Measurements from ENCODE around the gene B3GNT7. TPM values are rescaled to one million over a fixed set of nuclear protein-coding genes. Genes with fewer than 3 reads are reported as not detected.
A peak's percentile ranks its signal among the peaks of the same experiment; 100 is the strongest.
"Not testable (repeated sequence)": the region's sequence is repeated elsewhere in the genome, so short reads cannot be mapped to it uniquely, and the experiment has no call there.

The B3GNT7 gene
- total RNA-seq, 1 donor from 2014 or later, result 12.1 TPM

GRCh38 chr2:231386446-231386845, 9.1 kb upstream of the B3GNT7 start:
- no peak for DNase-seq

GRCh38 chr2:231387904-231388724, 7.4 kb upstream of the B3GNT7 start:
- DNase-seq, result peak; percentile 61

- no peak for DNase-seq
These were observed 6.7 kb upstream of the B3GNT7 start for GRCh38 chr2:231388725-231389346.

GRCh38 chr2:231390667-231391066, 4.8 kb upstream of the B3GNT7 start:
- no peak for DNase-seq

GRCh38 chr2:231391981-231392380, 3.5 kb upstream of the B3GNT7 start:
- DNase-seq, result no peak

- no peak for DNase-seq
These were observed 2.9 kb upstream of the B3GNT7 start for GRCh38 chr2:231392431-231393148.

GRCh38 chr2:231393149-231394131, 2.1 kb upstream of the B3GNT7 start:
- DNase-seq, result peak; percentile 50

GRCh38 chr2:231394211-231395141, 1.0 kb upstream of the B3GNT7 start:
- no peak for DNase-seq

- no peak for DNase-seq
These were observed 730 bp downstream of the B3GNT7 start for GRCh38 chr2:231396058-231396821.

- no peak for DNase-seq
These were observed 1.8 kb downstream of the B3GNT7 start for GRCh38 chr2:231397011-231397927.

- DNase-seq, result no peak
These were observed 2.4 kb downstream of the B3GNT7 start for GRCh38 chr2:231397928-231398294.

- DNase-seq, result no peak
These were observed 3.1 kb downstream of the B3GNT7 start for GRCh38 chr2:231398585-231398984.

- DNase-seq, result no peak
These were observed 3.7 kb downstream of the B3GNT7 start for GRCh38 chr2:231399046-231399852.

- no peak for DNase-seq
These were observed 4.6 kb downstream of the B3GNT7 start for GRCh38 chr2:231399853-231400680.

- not testable (repeated sequence) for DNase-seq
These were observed 5.2 kb downstream of the B3GNT7 start for GRCh38 chr2:231400681-231401080.

- DNase-seq, result not testable (repeated sequence)
These were observed 5.6 kb downstream of the B3GNT7 start for GRCh38 chr2:231401101-231401500.

GRCh38 chr2:231403421-231404182, 8.1 kb downstream of the B3GNT7 start:
- not testable (repeated sequence) for DNase-seq
